ENCODE measurements around the gene ADTRP.

ADTRP gene, protein sequence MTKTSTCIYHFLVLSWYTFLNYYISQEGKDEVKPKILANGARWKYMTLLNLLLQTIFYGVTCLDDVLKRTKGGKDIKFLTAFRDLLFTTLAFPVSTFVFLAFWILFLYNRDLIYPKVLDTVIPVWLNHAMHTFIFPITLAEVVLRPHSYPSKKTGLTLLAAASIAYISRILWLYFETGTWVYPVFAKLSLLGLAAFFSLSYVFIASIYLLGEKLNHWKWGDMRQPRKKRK

DNA sequence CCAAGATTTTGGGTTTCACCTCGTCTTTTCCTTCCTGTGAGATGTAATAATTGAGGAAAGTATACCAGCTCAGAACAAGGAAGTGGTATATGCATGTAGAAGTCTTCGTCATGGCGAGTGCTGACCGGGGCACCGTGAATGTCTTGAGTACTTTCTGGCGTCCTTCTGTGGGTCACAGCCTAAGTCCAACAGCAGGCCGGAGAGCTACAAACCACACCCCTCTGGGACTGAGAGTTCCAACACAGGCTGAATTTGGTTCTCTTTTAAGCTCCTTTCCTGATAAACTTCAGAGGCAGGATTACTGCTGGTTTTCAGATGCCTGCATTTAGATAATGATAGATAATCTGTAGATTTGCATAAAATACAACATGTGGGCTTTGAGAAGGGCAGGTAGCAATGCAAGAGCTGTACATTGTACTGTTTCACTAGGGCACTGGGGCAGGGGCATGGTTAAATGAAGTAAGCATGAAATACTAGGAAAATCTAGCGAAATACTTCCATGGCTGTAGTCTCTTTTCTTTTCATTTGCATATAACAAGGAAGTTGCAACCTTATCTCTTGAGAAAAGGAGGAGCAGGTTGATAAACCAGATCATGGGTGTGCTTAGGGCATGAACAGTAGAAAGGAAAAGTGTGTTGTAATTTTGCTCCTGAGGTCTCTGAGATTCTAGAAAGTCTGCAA is at the start of gene ADTRP:
Gene ADTRP (minus strand): TSS at position 156 of the 681 bp plus-strand sequence. CDS start 44 bp downstream, at position 112.
- no peak for DNase-seq (ENCODE audit: low spot score)

DNA sequence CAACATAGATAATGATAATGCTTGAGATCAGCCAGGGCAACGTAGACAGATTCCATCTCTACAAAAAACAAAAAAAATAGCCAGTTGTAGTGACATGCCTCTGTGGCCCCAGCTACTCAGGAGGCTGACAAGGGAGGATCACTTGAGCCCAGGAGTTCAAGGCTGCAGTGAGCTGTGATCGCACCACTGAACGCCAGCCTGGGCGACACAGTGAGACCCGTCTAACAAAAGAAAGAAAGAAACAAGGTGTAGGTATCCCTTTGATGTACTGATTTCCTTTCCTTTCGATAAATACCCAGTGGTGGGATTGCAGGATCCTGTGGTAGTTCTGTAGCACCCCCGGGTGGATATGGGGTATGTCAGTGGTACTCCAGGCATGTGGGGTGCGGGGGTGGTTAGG is 48.2 kb upstream of the ADTRP start:
- DNase-seq (ENCODE audit: low spot score), result no peak

DNA sequence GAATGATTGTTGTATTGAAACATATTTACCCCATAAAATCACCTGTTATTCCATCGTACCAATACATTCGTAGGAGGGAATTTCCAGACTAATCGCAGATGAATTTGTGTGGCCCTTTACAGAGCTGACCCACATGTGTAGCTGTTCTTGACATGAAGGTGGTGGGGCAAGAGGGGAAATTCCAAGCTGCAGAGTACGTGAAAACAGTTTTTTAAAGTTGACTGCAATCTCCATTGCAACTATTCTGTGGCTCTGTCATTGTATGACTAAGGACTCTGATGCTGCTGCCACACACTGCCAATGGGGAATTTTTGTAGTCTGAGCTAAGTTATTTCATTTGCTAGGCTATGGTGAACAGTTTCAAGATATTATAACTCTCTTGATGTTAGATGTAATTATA is 46.4 kb upstream of the ADTRP start:
- no peak for DNase-seq (ENCODE audit: low spot score)

DNA sequence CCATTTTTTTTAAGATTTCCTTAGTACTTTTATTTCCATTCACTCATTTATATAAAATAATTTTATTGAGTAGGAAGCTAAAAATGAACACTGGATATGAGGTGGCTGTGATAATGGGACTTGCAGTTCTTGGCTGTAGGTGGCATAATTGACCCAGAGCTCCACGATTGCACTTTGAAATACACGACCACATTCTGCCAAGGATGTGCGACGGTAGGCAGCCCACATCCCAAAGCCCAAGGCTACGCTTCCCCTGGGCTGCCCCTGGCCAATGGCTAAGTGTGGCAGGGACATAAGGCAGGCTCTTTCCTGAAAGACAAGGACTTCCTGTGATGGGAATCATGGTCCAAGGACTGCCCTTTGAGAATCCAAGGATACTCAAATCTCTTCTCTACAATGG is 43.7 kb upstream of the ADTRP start:
- no peak for DNase-seq (ENCODE audit: low spot score)

DNA sequence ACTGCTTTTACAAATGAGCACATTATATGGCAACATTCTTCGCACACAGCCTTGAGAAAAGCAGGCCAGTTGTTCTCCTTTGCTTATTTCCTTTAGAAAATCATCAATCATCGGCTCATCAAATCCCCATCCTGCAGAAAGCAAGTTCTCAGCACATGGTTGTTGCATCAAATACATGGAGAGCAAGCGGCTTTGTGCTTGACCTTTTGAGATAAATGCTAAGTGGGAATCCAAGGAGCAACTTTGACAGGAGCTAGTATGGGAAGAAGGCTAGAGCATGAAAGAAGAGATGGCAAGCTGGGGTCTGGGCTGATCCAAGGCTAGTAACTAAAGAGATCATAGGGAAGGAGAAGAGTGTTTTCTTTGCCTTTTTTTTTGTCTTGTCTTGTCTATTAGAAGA is 43.2 kb upstream of the ADTRP start:
- no peak for DNase-seq (ENCODE audit: low spot score)

DNA sequence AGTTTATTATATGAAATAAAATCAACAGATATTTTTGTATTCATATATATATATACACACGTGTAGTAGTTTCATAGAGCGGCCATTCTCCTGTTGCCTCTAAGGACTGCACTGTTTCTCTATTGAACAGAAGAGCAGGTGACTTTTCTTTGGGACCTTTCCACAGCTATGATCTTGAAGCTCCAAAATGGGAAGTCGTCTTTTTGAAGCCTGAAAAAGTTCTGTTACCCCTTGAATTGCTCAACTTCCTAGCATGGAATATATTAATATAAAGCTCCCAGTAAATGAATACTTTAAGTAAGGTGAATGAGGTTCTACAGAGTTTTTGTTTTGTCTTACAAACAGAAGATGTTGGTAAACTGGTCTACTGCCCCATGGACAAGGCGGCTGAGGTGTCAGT is 42.2 kb upstream of the ADTRP start:
- DNase-seq (ENCODE audit: low spot score), result no peak

DNA sequence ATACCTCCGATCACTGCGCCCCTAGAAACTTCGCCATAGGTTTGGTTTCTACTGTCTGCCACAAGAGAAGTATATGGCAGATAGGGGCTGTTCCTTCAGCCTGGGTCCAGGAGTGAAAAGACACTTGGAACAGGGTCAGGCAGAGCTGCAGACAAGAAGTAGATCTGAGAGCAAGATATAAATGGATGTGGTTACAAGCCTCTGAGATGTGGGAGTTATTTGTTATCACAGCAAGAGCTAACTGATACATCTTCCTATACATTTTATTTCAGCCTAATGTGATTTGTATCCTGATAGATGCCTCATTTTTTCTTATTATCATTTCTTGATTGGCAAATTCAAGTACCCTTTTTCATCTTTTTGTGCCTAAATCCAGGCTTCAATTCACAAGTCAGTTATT is 40.9 kb upstream of the ADTRP start:
- DNase-seq (ENCODE audit: low spot score), result no peak

DNA sequence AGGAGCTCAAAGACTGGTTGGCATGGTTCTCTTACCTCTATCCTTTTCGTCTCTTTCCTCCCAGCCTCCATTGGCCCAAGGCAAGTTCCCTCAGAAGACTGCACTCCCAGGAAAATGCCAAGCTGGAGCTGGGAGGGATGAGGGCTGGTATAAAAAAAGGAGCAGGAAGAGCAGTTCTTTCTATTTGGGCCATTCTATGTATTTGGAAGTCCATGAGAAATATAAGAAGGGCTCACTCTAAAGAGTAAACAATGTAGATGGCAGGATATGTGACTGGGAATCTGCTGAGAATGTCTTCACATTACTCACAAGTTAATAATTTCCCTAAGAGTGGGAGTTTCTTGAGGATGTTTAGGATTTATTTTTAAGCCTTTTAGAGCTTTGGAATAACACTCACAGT is 36.6 kb upstream of the ADTRP start:
- no peak for DNase-seq (ENCODE audit: low spot score)

DNA sequence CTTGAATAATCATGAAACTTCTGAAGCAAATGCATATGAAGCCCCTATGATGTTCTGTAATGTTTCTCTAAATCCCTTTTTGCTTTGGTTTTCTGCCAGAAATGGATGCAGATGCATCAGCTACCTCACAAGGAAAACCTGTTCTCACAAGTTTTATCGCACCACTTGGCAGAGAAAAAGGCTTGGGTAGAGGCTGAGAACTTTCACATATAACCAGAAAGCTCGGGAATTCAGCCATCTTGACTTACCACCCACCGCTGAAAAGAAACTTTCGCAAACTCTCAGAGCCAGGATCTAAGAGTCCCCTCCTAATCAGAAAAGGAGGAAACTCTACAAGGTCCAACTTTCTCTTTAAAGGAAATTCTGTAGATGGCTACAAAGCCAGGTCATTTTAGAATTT is 36.2 kb upstream of the ADTRP start:
- DNase-seq (ENCODE audit: low spot score), result no peak

DNA sequence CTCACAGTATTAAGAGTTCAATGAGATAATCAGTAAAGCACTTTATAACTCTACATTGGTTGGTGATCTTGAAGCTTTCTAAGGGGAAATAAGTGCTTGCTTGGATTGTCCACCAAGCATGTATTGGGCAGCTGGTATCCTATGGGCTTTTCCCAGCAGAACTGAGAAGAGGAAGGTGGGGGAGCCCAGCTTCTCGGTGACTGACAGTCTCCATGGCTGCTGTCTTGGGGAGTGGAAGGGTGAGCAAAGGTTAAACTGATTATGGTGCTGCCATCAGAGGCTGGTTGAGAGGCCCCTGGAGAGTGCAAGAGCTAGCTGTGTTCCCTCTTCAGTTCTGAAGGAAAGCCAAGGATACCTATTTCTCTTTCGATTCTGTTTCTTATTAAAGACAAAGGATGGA is 35.5 kb upstream of the ADTRP start:
- no peak for DNase-seq (ENCODE audit: low spot score)

DNA sequence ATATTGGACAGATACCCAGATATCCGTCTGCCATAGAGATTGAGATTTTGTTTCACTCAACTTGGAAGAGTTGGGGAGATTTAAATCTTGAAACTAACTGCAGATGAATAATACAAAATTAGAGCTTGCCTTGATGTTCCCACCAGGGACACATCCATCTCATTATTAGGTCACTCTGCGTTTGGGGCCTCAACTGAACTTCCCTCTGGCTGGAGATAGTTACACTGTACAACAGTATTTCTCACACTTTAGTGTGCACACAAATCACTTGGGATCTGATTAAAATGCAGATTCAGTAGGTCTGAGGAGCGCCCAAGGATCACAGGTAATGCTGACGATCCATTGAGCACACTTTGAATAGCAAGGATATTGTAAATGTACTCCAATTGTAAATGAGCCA is 35.0 kb upstream of the ADTRP start:
- DNase-seq (ENCODE audit: low spot score), result no peak

DNA sequence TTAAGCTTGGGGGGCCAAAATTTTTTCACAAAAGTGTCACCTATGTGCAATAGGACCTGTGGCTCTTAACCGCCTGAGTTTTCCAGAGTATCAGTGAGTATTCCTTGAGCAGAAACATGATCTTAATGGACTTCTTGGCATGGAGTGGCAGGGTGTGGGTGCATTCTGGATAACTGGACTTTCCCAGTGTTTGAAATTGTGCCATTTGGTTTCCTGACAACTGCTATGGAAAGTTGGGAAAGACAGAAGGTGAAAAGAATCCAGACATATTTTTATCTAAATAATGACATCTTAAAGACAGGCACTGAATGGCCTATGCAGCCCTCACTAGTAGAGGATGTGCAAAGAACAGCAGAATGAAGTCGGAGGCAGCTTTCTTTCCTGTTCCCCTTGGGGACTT is 34.3 kb upstream of the ADTRP start:
- no peak for DNase-seq (ENCODE audit: low spot score)

DNA sequence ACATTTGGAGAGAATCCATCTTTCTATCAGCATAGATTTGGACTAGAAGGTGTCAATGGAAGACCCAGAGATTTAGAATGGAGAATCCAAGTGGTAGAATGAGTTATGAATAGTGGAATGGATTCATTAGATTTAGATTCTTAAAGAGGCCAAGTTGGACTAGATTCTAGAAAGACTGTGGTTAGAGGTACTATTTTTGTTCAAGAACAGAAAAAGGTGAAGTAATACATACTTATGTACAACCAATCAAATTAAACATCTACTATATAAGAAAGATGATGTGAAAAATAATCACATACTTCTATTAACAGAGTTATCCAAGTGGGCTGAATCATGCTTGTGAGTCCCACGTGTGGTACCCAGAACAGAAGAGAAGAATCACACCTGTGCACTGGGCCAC is 33.8 kb upstream of the ADTRP start:
- no peak for DNase-seq (ENCODE audit: low spot score)

DNA sequence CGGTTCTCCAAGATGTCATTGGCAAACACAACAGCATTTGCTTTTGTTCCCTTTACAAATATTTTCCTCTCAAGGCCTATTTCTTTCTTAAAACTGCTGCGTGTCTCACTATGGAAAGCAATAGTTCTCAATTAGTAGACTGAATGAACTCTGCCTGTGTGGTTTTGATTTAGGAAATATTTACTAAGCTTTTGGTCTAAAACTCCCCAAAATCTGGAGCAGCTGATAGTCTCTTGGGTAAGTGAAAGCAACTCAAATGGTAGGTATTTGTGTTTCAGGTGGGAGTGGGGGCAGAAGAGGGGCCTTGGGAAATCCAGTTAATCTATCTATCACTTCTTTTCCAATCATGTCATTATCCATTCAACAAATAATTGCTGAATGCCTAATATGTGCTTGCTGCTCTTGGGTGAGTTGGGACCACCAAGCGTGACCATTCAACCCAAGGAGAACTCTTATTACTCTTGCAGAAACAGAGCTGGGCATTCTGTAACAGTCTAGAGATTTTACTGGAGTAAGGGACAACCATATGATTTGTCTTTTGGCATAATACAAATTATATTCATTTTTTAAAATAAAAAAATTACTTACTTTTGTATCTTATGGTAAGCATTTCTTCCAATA is 33.2 kb upstream of the ADTRP start:
- DNase-seq (ENCODE audit: low spot score), result no peak

DNA sequence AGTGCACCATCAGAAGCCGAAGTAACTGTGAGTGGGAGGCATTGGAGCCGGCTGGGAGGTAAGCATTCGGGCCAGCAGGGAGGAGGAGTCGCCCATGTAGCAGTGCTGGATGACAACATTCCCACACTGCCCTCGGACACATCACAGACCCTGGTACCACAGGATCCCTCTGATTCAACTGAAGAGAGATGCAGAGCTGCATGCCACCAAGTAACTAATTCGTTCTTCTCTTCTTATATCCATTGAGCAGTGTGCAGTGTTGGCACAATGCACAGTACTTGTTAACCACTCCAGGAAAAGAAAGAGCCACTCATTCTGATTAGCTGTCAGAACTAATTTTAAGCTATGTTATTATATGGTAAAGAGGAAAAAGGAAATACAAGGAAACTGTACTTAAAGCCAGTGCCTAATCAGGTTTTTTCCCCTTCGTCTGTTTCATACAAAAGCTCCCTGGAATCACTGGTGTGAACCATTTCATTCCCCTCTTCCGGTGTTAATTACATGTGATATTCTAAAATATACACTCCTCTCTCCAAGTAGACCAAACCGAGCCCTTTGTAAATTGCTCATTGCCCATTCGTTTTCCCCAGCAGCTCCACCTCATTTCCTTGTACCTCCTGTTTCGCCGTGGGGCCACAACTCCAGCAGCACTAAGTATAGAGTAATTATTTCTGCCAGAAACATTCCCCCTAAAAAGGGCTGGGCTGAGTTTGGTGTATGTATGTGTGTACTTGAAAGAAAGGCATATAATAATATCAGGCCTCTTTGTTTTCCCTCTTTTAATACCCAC is 32.4 kb upstream of the ADTRP start:
- DNase-seq (ENCODE audit: low spot score), result no peak

DNA sequence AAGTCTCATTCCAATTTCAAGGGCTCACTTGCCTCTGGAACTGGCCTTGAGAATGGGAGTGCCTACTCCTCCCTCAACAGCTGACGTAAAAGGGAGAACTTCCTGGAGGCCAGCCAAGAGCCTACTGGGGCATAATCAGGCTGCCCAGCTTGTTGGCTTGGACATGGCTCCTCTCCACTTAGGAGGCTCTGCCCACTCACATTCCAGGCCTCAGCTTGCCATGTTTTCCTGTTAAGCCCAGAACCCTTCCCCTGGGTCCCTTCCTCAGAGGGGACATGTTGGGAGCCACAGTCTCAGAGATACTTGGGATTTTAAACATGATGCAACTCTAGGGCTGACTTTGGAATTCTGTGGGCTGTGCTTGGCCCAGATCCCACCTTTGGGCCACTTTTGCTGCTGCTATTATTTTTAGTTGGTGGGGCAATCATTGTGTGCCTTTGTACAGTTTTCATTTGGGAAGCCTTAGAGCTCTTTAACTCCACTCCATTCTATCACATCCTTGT is 31.5 kb upstream of the ADTRP start:
- no peak for DNase-seq (ENCODE audit: low spot score)

DNA sequence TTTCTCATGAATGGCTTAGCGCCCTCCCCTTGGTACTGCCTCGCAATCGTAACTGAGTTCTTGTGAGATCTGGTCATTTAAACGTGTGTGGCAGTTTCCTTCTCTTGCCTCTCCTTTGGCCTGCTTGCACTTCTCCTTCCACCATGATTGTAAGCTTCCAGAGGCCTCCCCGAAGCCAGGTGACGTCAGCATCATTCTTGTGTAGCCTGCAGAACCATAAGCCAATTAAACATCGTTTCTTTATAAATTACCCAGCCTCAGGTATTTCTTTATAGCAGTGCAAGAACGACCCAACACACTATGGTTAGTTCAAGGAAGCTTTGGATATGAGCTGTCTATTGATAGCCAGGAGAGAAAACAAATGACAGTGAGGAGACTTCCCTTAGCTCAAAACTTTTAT is 29.5 kb upstream of the ADTRP start:
- no peak for DNase-seq (ENCODE audit: low spot score)

DNA sequence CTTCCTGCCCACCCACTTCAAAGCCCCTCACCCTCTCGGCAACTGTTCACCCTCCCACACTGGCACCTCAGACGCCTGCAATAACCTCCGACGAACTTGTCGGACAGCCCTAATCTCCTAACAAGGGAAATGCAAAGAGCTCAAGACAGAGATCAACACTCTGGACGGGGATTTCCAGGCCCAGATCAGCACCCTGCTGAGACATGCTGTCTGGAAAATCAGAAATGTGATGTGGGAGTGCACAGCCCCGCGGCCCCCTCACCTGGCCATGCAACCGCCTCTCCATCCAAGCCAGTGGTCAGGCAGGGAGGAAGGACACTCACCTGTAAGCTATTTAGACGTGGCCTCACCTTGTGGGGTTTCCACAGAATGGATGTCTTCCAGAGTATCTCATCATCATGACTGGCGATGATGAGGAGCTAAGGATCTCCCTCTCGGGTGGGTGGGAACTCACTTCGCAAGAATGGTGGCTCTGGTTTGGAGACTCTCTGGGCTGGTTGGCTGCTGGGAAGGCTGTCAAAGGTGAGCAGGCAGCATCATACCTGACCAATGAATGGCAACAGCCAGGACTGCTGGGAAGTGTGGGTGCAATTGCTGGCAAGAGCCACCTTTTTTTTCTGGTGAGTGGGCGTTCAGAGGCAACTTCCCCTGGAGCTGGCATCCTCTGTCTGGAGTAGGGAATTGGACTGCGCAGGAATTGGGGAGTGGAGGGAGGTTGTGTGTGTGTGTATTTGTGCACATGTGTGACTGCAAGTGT is 28.1 kb upstream of the ADTRP start:
- DNase-seq (ENCODE audit: low spot score), result peak; percentile 12

DNA sequence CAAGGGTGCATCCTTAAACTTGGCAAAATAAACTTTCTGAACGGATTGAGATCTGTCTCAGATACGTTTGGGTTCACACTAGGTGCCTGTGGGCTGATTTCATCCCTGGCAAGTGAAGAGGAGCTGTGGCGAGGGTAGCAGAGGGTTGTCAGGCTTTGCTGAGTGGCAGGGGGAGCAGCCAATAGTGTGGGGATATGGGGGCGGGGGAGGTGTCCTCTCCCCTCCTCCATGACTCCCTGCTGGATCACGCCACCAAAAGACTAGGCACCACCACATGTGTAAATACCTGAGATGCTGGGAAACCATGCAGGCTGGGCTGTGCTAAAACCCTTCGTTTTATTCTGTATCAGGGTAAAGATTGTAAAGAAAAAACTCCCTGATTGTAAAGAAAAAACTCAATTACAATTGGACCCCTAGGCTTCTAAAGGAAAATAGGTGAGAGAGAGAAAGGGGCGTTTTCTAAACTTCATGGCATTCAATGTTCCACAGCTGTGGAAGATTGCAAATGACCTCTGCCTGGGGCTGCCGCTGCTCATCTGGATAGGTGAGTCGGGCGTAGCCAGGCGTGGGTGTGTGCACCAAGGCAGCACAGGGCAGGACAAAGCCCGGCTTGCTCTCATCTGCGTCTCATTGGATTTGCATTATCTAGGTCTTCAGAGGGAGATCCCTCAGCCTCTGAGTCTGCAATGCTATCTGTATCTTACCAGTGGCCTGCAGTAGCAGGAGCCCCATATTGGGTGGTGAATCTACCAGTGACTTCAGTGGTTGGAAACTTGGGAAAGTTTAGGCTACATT is 26.9 kb upstream of the ADTRP start:
- DNase-seq (ENCODE audit: low spot score), result no peak

DNA sequence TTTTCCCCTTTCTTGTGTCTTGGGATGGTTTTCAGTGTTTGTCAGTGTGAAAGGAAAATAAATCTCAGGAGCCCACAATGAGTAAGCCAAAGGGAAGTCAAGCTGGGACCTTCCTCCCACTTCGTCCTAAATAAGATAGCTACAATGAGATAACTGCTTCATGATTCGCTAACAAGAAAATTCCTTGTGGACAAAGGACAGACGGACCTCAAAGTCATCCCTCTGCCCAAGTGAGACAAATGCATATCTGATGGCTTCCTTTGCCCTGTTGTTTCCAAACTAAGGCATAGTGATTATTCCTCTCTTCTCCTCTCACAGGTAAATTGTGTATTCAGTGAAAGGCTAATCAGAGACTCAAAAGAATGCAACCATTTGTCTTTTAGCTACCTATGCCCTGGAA is 26.1 kb upstream of the ADTRP start:
- DNase-seq (ENCODE audit: low spot score), result no peak

DNA sequence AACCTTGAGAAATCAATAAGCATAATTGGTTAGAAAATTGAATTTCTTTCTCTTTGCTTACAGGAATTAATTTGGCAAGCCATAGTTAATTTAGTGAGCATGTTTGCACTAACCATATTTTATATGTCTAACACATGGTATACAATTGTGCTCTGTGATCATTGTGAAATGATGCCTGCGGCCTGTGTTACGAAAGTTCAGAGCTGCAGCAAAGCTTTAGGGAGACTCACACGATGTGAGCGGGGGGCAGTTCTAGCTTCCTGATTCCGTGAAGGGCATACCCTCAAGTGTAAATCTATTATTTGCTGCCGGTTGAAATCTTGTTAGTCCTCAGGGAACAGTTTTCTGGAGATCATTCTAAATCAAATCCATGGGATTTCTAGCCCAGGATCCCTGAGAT is 25.5 kb upstream of the ADTRP start:
- DNase-seq (ENCODE audit: low spot score), result no peak

All from CD4-positive, alpha-beta T cell treated with Interleukin-15 for 4 hours (primary cell).